Lower lobe of right lung (tissue), 2 donors: ENCODE measurements around the gene ANAPC1. TPM values are rescaled to one million over a fixed set of nuclear protein-coding genes. Genes with fewer than 3 reads are reported as not detected.
A peak's percentile ranks its signal among the peaks of the same experiment; 100 is the strongest.
"Not testable (repeated sequence)": the region's sequence is repeated elsewhere in the genome, so short reads cannot be mapped to it uniquely, and the experiment has no call there.

Experiments
- ATAC-seq, 2 donors: fragments of 200-7000 bp; cut with Tn5 transposase; one replicate each; pipeline ENCODE4 v1.9.1; 2020 to 2022; ENCODE audit warnings: mild to moderate bottlenecking in 2 of 2, moderate library complexity in 2 of 2
- DNase-seq: peaks from one replicate; pipeline ENCODE4 v3.0.0-alpha.2; 2020
- H3K27ac ChIP-seq: fragments of 200-600 bp; one replicate; pipeline ENCODE4 v1.8.0; 2022
- H3K27me3 ChIP-seq: fragments of 200-600 bp; one replicate; pipeline ENCODE4 v1.8.0; 2022; ENCODE audit warnings: low read depth
- H3K36me3 ChIP-seq: fragments of 200-600 bp; one replicate; pipeline ENCODE4 v1.8.0; 2022; ENCODE audit warnings: mild to moderate bottlenecking
- H3K4me1 ChIP-seq: fragments of 200-600 bp; one replicate; pipeline ENCODE4 v1.8.0; 2022
- H3K4me3 ChIP-seq: fragments of 200-600 bp; one replicate; pipeline ENCODE4 v1.8.0; 2022; ENCODE audit warnings: mild to moderate bottlenecking
- H3K9me3 ChIP-seq: fragments of 200-600 bp; one replicate; pipeline ENCODE4 v1.8.0; 2022
- intact Hi-C: fragments of 100-400 bp; cut with DNase I; formaldehyde crosslinking; loops from one replicate; pipeline ENCODE4 v1.11.0; 2022
- total RNA-seq: library from RNA; stranded (reverse); fragmentation: NEBNext Ultra II Directional; extraction: Animal tissue kit (Norgen Biotek cat#: 25700); gene quantifications from one replicate; pipeline ENCODE4 v1.2.1, GENCODE V29; 2021
- TF ChIP-seq, protein P1 (sequence below): fragments of 200-600 bp; IDR thresholded peaks from one replicate; pipeline ENCODE4 v1.8.0; 2022; ENCODE audit warnings: antibody characterized with exemption, mild to moderate bottlenecking
- donor health status: DM: no; HTN: yes; CAD: no; lungs with severe emphysema.

ANAPC1 gene
- total RNA-seq, 1 donor from 2014 or later: 32.2 TPM

DNA sequence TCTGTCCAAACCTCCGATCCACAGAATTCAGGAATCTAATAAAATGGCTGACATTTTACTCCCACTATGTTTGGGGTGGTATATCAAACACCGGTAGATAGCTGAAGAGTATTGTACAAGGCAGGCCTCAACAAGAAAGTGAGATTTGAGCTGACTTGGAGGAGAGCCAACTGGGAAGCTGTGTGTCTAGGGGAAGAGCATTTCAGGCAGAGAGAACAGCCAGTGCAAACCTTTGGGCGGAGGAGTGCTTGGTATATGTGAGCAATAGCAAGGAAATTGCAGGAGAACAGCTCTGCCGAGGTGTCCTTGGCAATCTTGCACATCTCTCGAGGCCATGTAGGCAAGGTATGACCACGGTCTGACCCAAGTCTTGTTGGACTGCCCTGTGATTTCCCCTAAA is 12.6 kb upstream of the ANAPC1 start:
- H3K36me3 ChIP-seq: no peaks in the 10 kb centered on the region
- H3K9me3 ChIP-seq: no peaks in the 10 kb centered on the region
- H3K27ac ChIP-seq: no peak overlapping the region
- peaks cover 30% of the 10 kb centered on the region for H3K4me1 ChIP-seq
- H3K4me3 ChIP-seq: no peak overlapping the region
- no peak for DNase-seq
- TF ChIP-seq, protein P1, sequence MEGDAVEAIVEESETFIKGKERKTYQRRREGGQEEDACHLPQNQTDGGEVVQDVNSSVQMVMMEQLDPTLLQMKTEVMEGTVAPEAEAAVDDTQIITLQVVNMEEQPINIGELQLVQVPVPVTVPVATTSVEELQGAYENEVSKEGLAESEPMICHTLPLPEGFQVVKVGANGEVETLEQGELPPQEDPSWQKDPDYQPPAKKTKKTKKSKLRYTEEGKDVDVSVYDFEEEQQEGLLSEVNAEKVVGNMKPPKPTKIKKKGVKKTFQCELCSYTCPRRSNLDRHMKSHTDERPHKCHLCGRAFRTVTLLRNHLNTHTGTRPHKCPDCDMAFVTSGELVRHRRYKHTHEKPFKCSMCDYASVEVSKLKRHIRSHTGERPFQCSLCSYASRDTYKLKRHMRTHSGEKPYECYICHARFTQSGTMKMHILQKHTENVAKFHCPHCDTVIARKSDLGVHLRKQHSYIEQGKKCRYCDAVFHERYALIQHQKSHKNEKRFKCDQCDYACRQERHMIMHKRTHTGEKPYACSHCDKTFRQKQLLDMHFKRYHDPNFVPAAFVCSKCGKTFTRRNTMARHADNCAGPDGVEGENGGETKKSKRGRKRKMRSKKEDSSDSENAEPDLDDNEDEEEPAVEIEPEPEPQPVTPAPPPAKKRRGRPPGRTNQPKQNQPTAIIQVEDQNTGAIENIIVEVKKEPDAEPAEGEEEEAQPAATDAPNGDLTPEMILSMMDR: no peak
- H3K27me3 ChIP-seq: no peaks in the 10 kb centered on the region
- no peak for ATAC-seq
- intact Hi-C loops: loop anchor here (10.0 kb wide), 1 partner anchor 148 kb away; no protein-coding TSS in a partner anchor

DNA sequence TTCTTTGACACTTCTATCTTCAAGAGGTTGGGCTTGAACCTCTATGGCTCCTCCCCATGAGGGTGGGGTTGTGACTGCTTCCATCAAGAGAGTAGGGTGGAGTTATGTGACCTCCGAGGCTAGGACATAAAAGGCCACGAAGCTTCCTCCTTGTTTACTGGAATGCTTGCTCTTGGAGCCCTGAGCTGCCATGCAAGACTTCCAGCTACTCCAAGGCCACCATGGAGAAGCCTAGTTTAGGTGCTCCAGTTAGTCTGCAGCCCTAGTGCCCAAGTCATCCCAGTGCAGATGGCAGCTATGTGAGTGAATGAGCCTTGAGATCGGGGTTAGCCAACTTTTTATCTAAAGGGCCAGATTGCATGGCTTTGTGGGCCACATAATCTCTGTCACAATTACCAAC is 12.0 kb upstream of the ANAPC1 start:
- Histone ChIP-seq H3K36me3 (no peaks in the 10 kb centered on the region), H3K9me3 (no peaks in the 10 kb centered on the region), H3K4me3 (no peak overlapping the region), H3K27ac (no peak overlapping the region), H3K4me1 (peaks cover 25% of the 10 kb centered on the region), H3K27me3 (no peaks in the 10 kb centered on the region)
- TF ChIP-seq, protein P1: no peak
- intact Hi-C loops: loop anchor here (10.0 kb wide), 1 partner anchor 149 kb away; no protein-coding TSS in a partner anchor
- ATAC-seq (no peak), DNase-seq (no peak)

DNA sequence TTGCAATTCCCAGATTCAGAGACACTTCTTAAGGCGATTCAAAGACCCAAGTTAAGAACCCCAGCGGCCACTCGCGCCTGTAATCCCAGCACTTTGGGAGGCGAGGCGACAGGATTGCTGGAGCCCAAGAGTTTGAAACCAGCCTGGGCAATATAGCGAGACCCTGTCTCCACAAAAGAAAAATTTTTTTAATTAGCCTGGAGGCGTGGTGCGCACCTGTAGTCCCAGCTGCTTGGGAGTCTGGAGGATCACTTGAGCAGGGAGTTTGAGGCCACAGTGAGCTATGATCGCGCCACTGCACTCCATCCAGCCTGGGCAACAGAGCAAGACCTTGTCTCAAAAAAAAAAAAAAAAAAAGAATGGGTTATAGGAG is 585 bp upstream of the ANAPC1 start:
- ATAC-seq (peak in 1 of 2 donors; percentile 38), DNase-seq (no peak)
- intact Hi-C loops: no loop called here
- H3K36me3 ChIP-seq: peaks cover 9% of the 10 kb centered on the region
- H3K9me3 ChIP-seq: no peaks in the 10 kb centered on the region
- H3K27me3 ChIP-seq: no peaks in the 10 kb centered on the region
- TF ChIP-seq, protein P1: no peak
- peak overlapping the region; percentile 87 for H3K27ac ChIP-seq
- H3K4me1 ChIP-seq: peaks cover 8% of the 10 kb centered on the region
- H3K4me3 ChIP-seq: peak overlapping the region; percentile 95

GRCh38 chr2:111872806-111873205 is 11.2 kb downstream of the ANAPC1 start:
- H3K27ac ChIP-seq, DNase-seq, intact Hi-C loops, H3K9me3 ChIP-seq, H3K4me1 ChIP-seq, H3K4me3 ChIP-seq, ATAC-seq, H3K27me3 ChIP-seq: not testable (repeated sequence)
- peaks cover 13% of the 10 kb centered on the region for H3K36me3 ChIP-seq

GRCh38 chr2:111865124-111865523 is 18.9 kb downstream of the ANAPC1 start:
- H3K36me3 ChIP-seq: peaks cover 17% of the 10 kb centered on the region
- DNase-seq, H3K4me1 ChIP-seq, intact Hi-C loops, ATAC-seq, H3K9me3 ChIP-seq, H3K27me3 ChIP-seq, H3K4me3 ChIP-seq, H3K27ac ChIP-seq: not testable (repeated sequence)

GRCh38 chr2:111860005-111860404 is 24.0 kb downstream of the ANAPC1 start:
- H3K9me3 ChIP-seq, intact Hi-C loops, H3K4me1 ChIP-seq, ATAC-seq, H3K27me3 ChIP-seq, H3K4me3 ChIP-seq, H3K27ac ChIP-seq, DNase-seq: not testable (repeated sequence)
- peaks cover 25% of the 10 kb centered on the region for H3K36me3 ChIP-seq

DNA sequence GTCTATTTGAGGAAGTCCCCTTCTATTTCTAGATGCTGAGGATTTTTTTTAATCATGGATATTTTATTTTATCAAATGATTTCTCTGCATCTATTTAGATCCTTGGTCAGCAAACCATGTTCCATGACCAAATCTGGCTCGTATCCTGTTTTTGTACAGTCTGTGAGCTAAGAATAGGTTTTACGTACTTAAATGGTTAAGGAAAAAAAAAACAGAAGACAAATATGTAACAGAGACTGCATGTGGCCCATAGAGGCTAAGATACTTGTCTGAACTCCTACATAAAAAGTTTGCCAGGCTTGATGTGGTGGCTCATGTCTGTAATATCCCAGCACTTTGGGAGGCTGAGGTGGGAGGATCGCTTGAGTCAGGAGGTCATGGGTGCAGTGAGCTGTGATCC is 31.4 kb downstream of the ANAPC1 start:
- intact Hi-C loops, H3K9me3 ChIP-seq, H3K27ac ChIP-seq, ATAC-seq, H3K27me3 ChIP-seq, H3K4me1 ChIP-seq, H3K4me3 ChIP-seq, DNase-seq: not testable (repeated sequence)
- peaks cover 23% of the 10 kb centered on the region for H3K36me3 ChIP-seq

GRCh38 chr2:111850646-111851045 is 33.3 kb downstream of the ANAPC1 start:
- H3K4me1 ChIP-seq, H3K27me3 ChIP-seq, H3K9me3 ChIP-seq, H3K27ac ChIP-seq, H3K4me3 ChIP-seq, intact Hi-C loops, DNase-seq: not testable (repeated sequence)
- H3K36me3 ChIP-seq: peaks cover 19% of the 10 kb centered on the region
- ATAC-seq: peak; percentile 70 to 75
- TF ChIP-seq, protein P1: peak; percentile 51

DNA sequence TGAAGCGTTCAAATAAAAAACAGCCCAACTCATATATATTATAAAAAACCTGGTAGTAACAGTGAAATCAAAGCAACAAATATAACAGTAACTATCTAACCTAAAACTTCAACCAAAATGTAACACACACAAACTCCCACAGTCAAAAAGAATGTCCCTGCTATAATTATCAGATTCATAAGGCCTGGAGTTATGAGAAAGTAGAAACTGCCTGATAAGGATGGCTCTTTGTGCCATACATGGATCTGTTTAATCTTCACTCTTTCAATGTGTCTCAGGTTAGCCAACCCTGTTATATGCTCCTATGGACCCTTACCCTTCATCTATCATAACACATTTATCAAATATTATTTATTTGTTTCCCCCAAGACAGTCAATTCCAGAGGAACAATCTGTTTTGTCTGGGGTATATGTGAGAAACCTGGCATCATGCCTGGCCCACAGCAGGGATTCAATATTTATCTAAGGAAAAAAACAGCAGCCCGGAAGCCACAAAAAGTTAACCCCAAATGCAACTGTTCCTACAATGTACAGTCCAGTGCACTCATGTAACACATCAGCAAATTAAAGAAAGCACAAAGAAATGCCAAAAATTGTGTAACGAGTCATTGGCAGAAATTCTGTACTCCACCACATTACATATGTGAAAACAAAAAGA is 44.2 kb downstream of the ANAPC1 start:
- H3K27me3 ChIP-seq, H3K4me3 ChIP-seq, H3K27ac ChIP-seq, H3K9me3 ChIP-seq, ATAC-seq, DNase-seq, H3K4me1 ChIP-seq, H3K36me3 ChIP-seq, intact Hi-C loops: not testable (repeated sequence)

DNA sequence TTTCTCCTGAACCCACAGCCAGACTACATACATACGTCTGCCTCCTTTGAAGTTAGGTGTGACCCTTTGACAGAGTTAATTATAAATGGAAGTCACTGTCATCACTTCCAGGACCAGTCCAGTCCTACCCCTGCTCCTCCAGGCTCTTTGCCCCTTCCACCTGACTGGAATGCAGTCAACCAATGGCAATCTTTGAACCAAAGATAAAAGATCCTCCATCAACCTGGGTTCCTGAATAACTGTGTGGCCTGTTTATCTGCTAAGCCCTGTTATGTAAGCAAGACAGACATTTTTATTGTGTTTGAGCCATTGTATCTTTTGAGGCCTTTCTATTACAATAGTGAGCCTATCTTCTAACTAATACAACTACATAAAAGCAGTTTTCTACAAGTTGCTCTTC is 45.0 kb downstream of the ANAPC1 start:
- DNase-seq, H3K27ac ChIP-seq, intact Hi-C loops, H3K4me3 ChIP-seq, ATAC-seq, H3K9me3 ChIP-seq, H3K4me1 ChIP-seq, H3K27me3 ChIP-seq, H3K36me3 ChIP-seq: not testable (repeated sequence)
